Left ventricle myocardium superior (tissue), 1 donor: ENCODE data around the gene MTFR1L. TPM values are rescaled to one million over a fixed set of nuclear protein-coding genes. Genes with fewer than 3 reads are reported as not detected.

Experiments used
- ATAC-seq: fragments of 200-7000 bp; cut with Tn5 transposase; one replicate; pipeline ENCODE4 v1.9.1; 2020; ENCODE audit warnings: mild to moderate bottlenecking, moderate library complexity
- DNase-seq: peaks from one replicate; pipeline ENCODE4 v3.0.0-alpha.2; 2020
- intact Hi-C: fragments of 100-400 bp; cut with micrococcal nuclease; formaldehyde crosslinking; loops from one replicate; pipeline ENCODE4 v1.11.0; 2022
- long read RNA-seq: library from polyadenylated mRNA; unstranded; transcript quantifications from one replicate; pipeline ENCODE4 v2.0.0, GENCODE V29; 2021
- total RNA-seq: library from RNA; stranded (reverse); fragmentation: NEBNext Ultra II Directional; extraction: Animal tissue kit (Norgen Biotek cat#: 25700); gene quantifications from one replicate; pipeline ENCODE4 v1.2.1, GENCODE V29; 2021
- donor health status: DM: no; HTN: yes; CAD: no; lungs with severe emphysema.

Gene MTFR1L
- total RNA-seq, result 227 TPM
- long read RNA-seq, transcript MTFR1L-204 (7 exons, 1,868 nt), result minor isoform, 11 of 449 reads
- long read RNA-seq, transcript MTFR1L-210 (7 exons, 1,873 nt), result minor isoform, 17 of 449 reads
- long read RNA-seq, transcript MTFR1L-207 (6 exons, 3,262 nt), result minor isoform, 10 of 449 reads
- long read RNA-seq, transcript MTFR1L-203 (7 exons, 2,004 nt), result major isoform, 175 of 449 reads
- long read RNA-seq, partial matches to known transcripts, result 163 of 449 reads
- long read RNA-seq, other reads (novel, unspliced or antisense), result 54 of 449 reads

- intact Hi-C loops, result no loop called here
- ATAC-seq (peak; percentile 91), DNase-seq (peak; percentile 94)
Measured at GRCh38 chr1:25819491-25820246, at the start of gene MTFR1L. Gene MTFR1L (plus strand): TSS chr1:25819954. CDS start chr1:25823105, 3,151 bp downstream.

- intact Hi-C loops, result no loop called here
- DNase-seq (no peak), ATAC-seq (peak; percentile 19)
Measured at GRCh38 chr1:25770541-25771220, 49.1 kb upstream of the MTFR1L start.

GRCh38 chr1:25771221-25772114, 48.3 kb upstream of the MTFR1L start:
- intact Hi-C loops, result no loop called here
- ATAC-seq, result peak; percentile 76
- peak; percentile 89 for DNase-seq

- ATAC-seq (no peak), DNase-seq (no peak)
- intact Hi-C loops, result no loop called here
Measured at GRCh38 chr1:25772164-25772563, 47.6 kb upstream of the MTFR1L start.

- ATAC-seq (no peak), DNase-seq (no peak)
- intact Hi-C loops, result no loop called here
Measured at GRCh38 chr1:25772692-25773245, 47.0 kb upstream of the MTFR1L start.

- ATAC-seq, result no peak
- intact Hi-C loops, result no loop called here
- no peak for DNase-seq
Measured at GRCh38 chr1:25773441-25774125, 46.2 kb upstream of the MTFR1L start.

GRCh38 chr1:25774206-25774803, 45.4 kb upstream of the MTFR1L start:
- no peak for DNase-seq
- intact Hi-C loops, result no loop called here
- ATAC-seq, result no peak

- intact Hi-C loops, result no loop called here
- DNase-seq (no peak), ATAC-seq (no peak)
Measured at GRCh38 chr1:25774921-25775771, 44.6 kb upstream of the MTFR1L start.

GRCh38 chr1:25779388-25779787, 40.4 kb upstream of the MTFR1L start:
- no peak for DNase-seq
- intact Hi-C loops, result no loop called here

GRCh38 chr1:25779894-25780293, 39.9 kb upstream of the MTFR1L start:
- no peak for DNase-seq
- no peak for ATAC-seq
- intact Hi-C loops, result no loop called here

More at GRCh38 chr1:25779388-25779787, 40.4 kb upstream of the MTFR1L start:
- no peak for ATAC-seq

- DNase-seq, result no peak
- intact Hi-C loops, result no loop called here
- ATAC-seq, result no peak
Measured at GRCh38 chr1:25780318-25781129, 39.2 kb upstream of the MTFR1L start.

- intact Hi-C loops, result no loop called here
- DNase-seq, result no peak
- ATAC-seq, result no peak
Measured at GRCh38 chr1:25781130-25781433, 38.7 kb upstream of the MTFR1L start.

GRCh38 chr1:25782608-25783201, 37.0 kb upstream of the MTFR1L start:
- ATAC-seq (no peak), DNase-seq (no peak)
- intact Hi-C loops, result no loop called here

GRCh38 chr1:25784575-25785051, 35.1 kb upstream of the MTFR1L start:
- peak; percentile 77 for DNase-seq
- peak; percentile 90 for ATAC-seq
- intact Hi-C loops, result no loop called here

- intact Hi-C loops, result no loop called here
- ATAC-seq (no peak), DNase-seq (no peak)
Measured at GRCh38 chr1:25785333-25786067, 34.3 kb upstream of the MTFR1L start.
